K562 (cell line): ENCODE data around the gene VPS9D1. TPM values are rescaled to one million over a fixed set of nuclear protein-coding genes. Genes with fewer than 3 reads are reported as not detected.

ENCODE experiments used
- ATAC-seq: fragments of 200-7000 bp; cut with Tn5 transposase; 3 replicates; pipeline ENCODE4 v1.9.1; 2020; ENCODE audit warnings: moderate library complexity
- BruUV-seq: library from RNA; stranded (reverse); fragments of 400-500 nt; replicated peaks from 2 replicates; lab custom pipeline; 2021; lab: Mats Ljungman, UMichigan
- CTCF ChIA-PET: fragments of 300-600 bp; formaldehyde crosslinking; extraction: SDS; loops from one replicate; lab custom pipeline; 2021; ENCODE audit warnings: low intra/inter-chr PET ratio; lab: Yijun Ruan, JAX
- POLR2A ChIA-PET: fragments of 300-600, 350-650 bp; sonication (Branson Sonifier 250); formaldehyde crosslinking; extraction: SDS; loops from one replicate; lab custom pipeline; 2021; ENCODE audit warnings: antibody characterized with exemption, inconsistent platforms; lab: Yijun Ruan, JAX
- DNase-seq, 4 experiments: peaks; one replicate each; pipeline versions ENCODE4 v3.0.0 to v3.0.0-alpha.2; 2011 to 2018; ENCODE audit warnings: low spot score in 3 of 4, mixed read lengths in 3 of 4; ENCODE audit errors: extremely low read depth in 1 of 4
- FAIRE-seq: peaks from 2 replicates; lab custom pipeline; 2011; peaks lifted over from hg19 to GRCh38; lab: Jason Lieb, UNC
- H2AFZ ChIP-seq: 2 replicates; pipeline ENCODE4 v1.6.0; 2011; ENCODE audit warnings: low read depth, low read length, control low read depth, inconsistent platforms
- H3K27ac ChIP-seq: fragments of 200-600 bp; 3 replicates; pipeline ENCODE4 v1.8.0; 2011; ENCODE audit warnings: low read depth, mild to moderate bottlenecking, control low read depth, inconsistent platforms, low read length, moderate library complexity, mixed read lengths; ENCODE audit errors: extremely low read depth
- H3K27me3 ChIP-seq, 2 experiments: fragments of 300-600 bp in 1 of 2; 2 replicates in 1 of 2; 3 replicates in 1 of 2; pipeline versions ENCODE4 v1.6.0 to v1.8.0; 2011; ENCODE audit warnings: inconsistent platforms in 2 of 2, low read length in 2 of 2, mild to moderate bottlenecking in 1 of 2, mixed read lengths in 1 of 2, moderate library complexity in 1 of 2; ENCODE audit not compliant: control insufficient read depth in 2 of 2, insufficient read depth in 2 of 2
- H3K36me3 ChIP-seq: fragments of 300-600 bp; 3 replicates; pipeline ENCODE4 v1.8.0; 2011; ENCODE audit warnings: mild to moderate bottlenecking, low read length, inconsistent platforms; ENCODE audit not compliant: control insufficient read depth, insufficient read depth
- H3K4me1 ChIP-seq, 2 experiments: fragments of 200-600 bp in 1 of 2; replicated peaks in 1 of 2; 2 replicates in 1 of 2; 3 replicates in 1 of 2; pipeline versions ENCODE4 v1.5.1 to v1.8.0; 2011; ENCODE audit warnings: inconsistent platforms in 2 of 2, low read length in 2 of 2, mild to moderate bottlenecking in 1 of 2, mixed read lengths in 1 of 2, moderate library complexity in 1 of 2; ENCODE audit not compliant: control insufficient read depth in 2 of 2, insufficient read depth in 2 of 2
- H3K4me2 ChIP-seq: 2 replicates; pipeline ENCODE4 v1.6.1; 2011; ENCODE audit warnings: low read length, control low read depth, inconsistent platforms, mixed read lengths; ENCODE audit not compliant: insufficient read depth
- H3K4me3 ChIP-seq: fragments of 200-600 bp; sonication (generic), shearing (Covaris generic); 2 replicates; pipeline ENCODE4 v1.5.1; 2016; ENCODE audit warnings: control low read depth, inconsistent platforms
- H3K79me2 ChIP-seq: fragments of 200-600 bp; 3 replicates; pipeline ENCODE4 v1.8.0; 2011; ENCODE audit warnings: low read length, inconsistent platforms; ENCODE audit not compliant: control insufficient read depth, insufficient read depth
- H3K9ac ChIP-seq, 2 experiments: 2 replicates each; pipeline versions ENCODE4 v1.6.0 to v1.6.1; 2011; ENCODE audit warnings: low read depth in 2 of 2, low read length in 2 of 2, control low read depth in 1 of 2, inconsistent platforms in 1 of 2, mild to moderate bottlenecking in 1 of 2, mixed read lengths in 1 of 2; ENCODE audit not compliant: insufficient read depth in 1 of 2
- H3K9me1 ChIP-seq: one replicate; pipeline ENCODE4 v1.6.0; 2011; ENCODE audit warnings: inconsistent platforms, mild to moderate bottlenecking, low read length, moderate library complexity; ENCODE audit not compliant: control insufficient read depth, insufficient read depth
- H3K9me3 ChIP-seq: replicated peaks from 2 replicates; pipeline ENCODE4 v1.5.1; 2011; ENCODE audit warnings: low read depth, low read length, inconsistent platforms; ENCODE audit not compliant: control insufficient read depth, insufficient read depth
- H4K20me1 ChIP-seq: replicated peaks from 2 replicates; pipeline ENCODE4 v1.6.1; 2011; ENCODE audit warnings: low read length, inconsistent platforms, mixed read lengths; ENCODE audit not compliant: control insufficient read depth, insufficient read depth
- KLF6 ChIP-seq: fragments of 250-450 bp; sonication (Bioruptor Pico); IDR thresholded peaks from 2 replicates; pipeline ENCODE4 v1.4.0; 2020; ENCODE audit warnings: mild to moderate bottlenecking, moderate library complexity, borderline replicate concordance
- LARP7 ChIP-seq: fragments of 450-650 bp; IDR thresholded peaks from 2 replicates; pipeline ENCODE4 v1.6.1; 2016
- ZNF436 ChIP-seq: fragments of 250-450, 450-650 bp; sonication (Bioruptor Pico); formaldehyde crosslinking; IDR thresholded peaks from 2 replicates; pipeline ENCODE4 v1.7.0; 2020; ENCODE audit warnings: mild to moderate bottlenecking
- WGBS: fragments of 100-300 bp; shearing (Covaris generic); methylation state at CpG from one replicate; pipeline ENCODE4 v1.1.6; 2016; ENCODE audit warnings: low coverage, mixed read lengths; ENCODE audit not compliant: insufficient coverage; ENCODE audit errors: missing lambda C conversion rate; 5-methylcytosine and 5-hydroxymethylcytosine counted together
- in situ Hi-C: fragments of 300-500 bp; cut with MboI; formaldehyde crosslinking; loops from 4 replicates; pipeline ENCODE4 v1.15.0; 2018; ENCODE audit warnings: inconsistent platforms, mixed read lengths
- intact Hi-C: fragments of 100-400 bp; cut with micrococcal nuclease; formaldehyde crosslinking; loops from 2 replicates; pipeline ENCODE4 v1.14.2; 2022
- polyA plus RNA-seq, 8 experiments: library from polyadenylated mRNA; depleted of rRNA in 4 of 8; stranded (reverse) in 5 of 8; unstranded in 3 of 8; fragments of >200 nt; fragmentation: Nextera tagmentation in 2 of 8; fragmentation: Illumina TruSeq in 1 of 8; extraction: Ambion mirVana in 2 of 8; extraction: Trizol in 1 of 8; gene quantifications; 2 replicates each; pipeline versions ENCODE4 v1.2.1 to v1.2.3, GENCODE V29; 2011 to 2014; ENCODE audit warnings: inconsistent platforms in 1 of 8, missing spikeins in 1 of 8
- total RNA-seq, 7 experiments: library from RNA; depleted of rRNA in 6 of 7; stranded (reverse); fragments of >200 nt in 6 of 7; fragmentation: Illumina TruSeq in 2 of 7; extraction: Trizol in 2 of 7; gene quantifications; 2 replicates each; pipeline versions ENCODE4 v1.2.1 to v1.2.3, GENCODE V29; 2011 to 2021; ENCODE audit warnings: low replicate concordance in 1 of 7
- TF ChIP-seq, protein P1 (sequence below): fragments of 250-450 bp; sonication (Bioruptor Pico); IDR thresholded peaks from 2 replicates; pipeline ENCODE4 v1.5.1; 2021; ENCODE audit warnings: mild to moderate bottlenecking

Gene VPS9D1
- total and polyA plus RNA-seq, 9 of the 15 experiments (the other 6 are each of a cell fraction or from before 2014, with no cell fraction given) = 0.33 to 3.1 (median 1.1) TPM

GRCh38 chr16:89707695-89708094 is 13.0 kb downstream of the VPS9D1 start:
- no TSS peak for BruUV-seq
- H2AFZ ChIP-seq = no peak overlapping the region
- H3K9me1 ChIP-seq = no peaks in the 10 kb centered on the region
- H3K27ac ChIP-seq = no peak overlapping the region
- DNase-seq = no peak
- H3K4me3 ChIP-seq = no peak overlapping the region
- POLR2A ChIA-PET = interaction anchor here (1.0 to 4.5 kb wide), 3 partner anchors 10 to 153 kb away, joined by 4 to 45 read pairs (median 7); partner anchors contain the start of genes CDK10 and VPS9D1
- FAIRE-seq = no peak
- WGBS = 68% methylated on average over 9 of the region's 9 CpGs
- no peaks in the 10 kb centered on the region for H3K9me3 ChIP-seq
- peak overlapping the region in 1 of 2 experiments; percentile 85; a peak in 2 of 4 replicates for H3K9ac ChIP-seq
- H3K36me3 ChIP-seq = peaks cover 3% of the 10 kb centered on the region; the same call in 1 of the 3 replicates
- in situ Hi-C loops (no loop called here), intact Hi-C loops (loop anchor here (5.0 kb wide), 1 partner anchor 45 kb away; no protein-coding TSS in a partner anchor)
- no peak overlapping the region for H3K4me2 ChIP-seq
- H3K4me1 ChIP-seq = peaks cover 18 to 74% of the 10 kb centered on the region in 2 experiments; a peak in 4 of 5 replicates
- no peaks in the 10 kb centered on the region for H3K27me3 ChIP-seq
- CTCF ChIA-PET = no interaction called here
- no peaks in the 10 kb centered on the region for H4K20me1 ChIP-seq
- peaks cover 11% of the 10 kb centered on the region for H3K79me2 ChIP-seq
- TF ChIP-seq ZNF436 (CRISPR knock-in tag) = no peak
- TF ChIP-seq LARP7 = no peak
- TF ChIP-seq, protein P1, sequence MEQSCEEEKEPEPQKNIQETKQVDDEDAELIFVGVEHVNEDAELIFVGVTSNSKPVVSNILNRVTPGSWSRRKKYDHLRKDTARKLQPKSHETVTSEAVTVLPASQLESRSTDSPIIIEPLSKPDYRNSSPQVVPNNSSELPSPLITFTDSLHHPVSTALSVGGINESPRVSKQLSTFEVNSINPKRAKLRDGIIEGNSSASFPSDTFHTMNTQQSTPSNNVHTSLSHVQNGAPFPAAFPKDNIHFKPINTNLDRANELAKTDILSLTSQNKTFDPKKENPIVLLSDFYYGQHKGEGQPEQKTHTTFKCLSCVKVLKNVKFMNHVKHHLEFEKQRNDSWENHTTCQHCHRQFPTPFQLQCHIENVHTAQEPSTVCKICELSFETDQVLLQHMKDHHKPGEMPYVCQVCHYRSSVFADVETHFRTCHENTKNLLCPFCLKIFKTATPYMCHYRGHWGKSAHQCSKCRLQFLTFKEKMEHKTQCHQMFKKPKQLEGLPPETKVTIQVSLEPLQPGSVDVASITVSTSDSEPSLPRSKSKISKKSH (CRISPR knock-in tag) = no peak
- TF ChIP-seq KLF6 (CRISPR knock-in tag) = no peak
- ATAC-seq = no peak
